Neural cell (in vitro differentiated cells): ENCODE data around the gene MGAT5. TPM values are rescaled to one million over a fixed set of nuclear protein-coding genes. Genes with fewer than 3 reads are reported as not detected.

Source experiments
- H2AFZ ChIP-seq: fragments of 200-600, 300-800 bp; sonication (generic), shearing (Covaris generic); 2 replicates; pipeline ENCODE4 v1.6.0; 2014; ENCODE audit warnings: low read depth, mild to moderate bottlenecking, antibody characterized with exemption, low read length, moderate library complexity
- H3F3A ChIP-seq: fragments of 200-600 bp; shearing (Covaris generic); 2 replicates; pipeline ENCODE4 v1.6.1; 2016; ENCODE audit warnings: mild to moderate bottlenecking, moderate library complexity, mixed read lengths, antibody characterized with exemption, low read length; ENCODE audit not compliant: insufficient read depth, poor library complexity, severe bottlenecking
- H3K27ac ChIP-seq: fragments of 200-600, 300-800 bp; sonication (generic), shearing (Covaris generic); 2 replicates; pipeline ENCODE4 v1.5.1; 2014; ENCODE audit warnings: mild to moderate bottlenecking, low read length, moderate library complexity
- H3K27me3 ChIP-seq: fragments of 300-800, 200-600 bp; sonication (generic), shearing (Covaris generic); 2 replicates; pipeline ENCODE4 v1.6.0; 2014; ENCODE audit warnings: mild to moderate bottlenecking, low read depth, low read length, moderate library complexity; ENCODE audit not compliant: insufficient read depth
- H3K36me3 ChIP-seq: fragments of 300-800, 200-600 bp; sonication (generic), shearing (Covaris generic); 2 replicates; pipeline ENCODE4 v1.5.1; 2014; ENCODE audit warnings: mild to moderate bottlenecking, antibody characterized with exemption, low read length, moderate library complexity; ENCODE audit not compliant: insufficient read depth
- H3K4me2 ChIP-seq: fragments of 300-800, 200-600 bp; sonication (generic), shearing (Covaris generic); 2 replicates; pipeline ENCODE4 v1.6.0; 2014; ENCODE audit warnings: mild to moderate bottlenecking, low read length
- H3K4me3 ChIP-seq: fragments of 300-800, 200-600 bp; sonication (generic), shearing (Covaris generic); 2 replicates; pipeline ENCODE4 v1.5.1; 2014; ENCODE audit warnings: mild to moderate bottlenecking, low read length, moderate library complexity
- H3K79me2 ChIP-seq: fragments of 200-600 bp; shearing (Covaris generic); replicated peaks from 2 replicates; pipeline ENCODE4 v1.6.0; 2014; ENCODE audit warnings: mild to moderate bottlenecking, low read length, moderate library complexity; ENCODE audit not compliant: insufficient read depth
- H3K9ac ChIP-seq: fragments of 300-800, 200-600 bp; sonication (generic), shearing (Covaris generic); 2 replicates; pipeline ENCODE4 v1.6.1; 2016; ENCODE audit warnings: mild to moderate bottlenecking, low read length, mixed read lengths
- H3K9me2 ChIP-seq: fragments of 200-600 bp; shearing (Covaris generic); 2 replicates; pipeline ENCODE4 v1.6.1; 2016; ENCODE audit warnings: mild to moderate bottlenecking, low read length, mixed read lengths; ENCODE audit not compliant: insufficient read depth
- H3K9me3 ChIP-seq: fragments of 200-600, 300-800 bp; sonication (generic), shearing (Covaris generic); 2 replicates; pipeline ENCODE4 v1.6.1; 2016; ENCODE audit warnings: mild to moderate bottlenecking, mixed run types, low read length, moderate library complexity, mixed read lengths
- H4K20me1 ChIP-seq: fragments of 200-600 bp; shearing (Covaris generic); 2 replicates; pipeline ENCODE4 v1.6.1; 2016; ENCODE audit warnings: mild to moderate bottlenecking, mixed run types; ENCODE audit not compliant: insufficient read depth
- EP300 ChIP-seq: fragments of 450-650 bp; conservative IDR thresholded peaks from 2 replicates; pipeline ENCODE4 v1.6.1; 2014; ENCODE audit warnings: antibody characterized with exemption, mild to moderate bottlenecking, moderate library complexity; ENCODE audit not compliant: poor library complexity, severe bottlenecking
- EZH2 ChIP-seq: fragments of 200-600, 300-800 bp; shearing (Covaris generic), sonication (generic); IDR thresholded peaks from 2 replicates; pipeline ENCODE4 v1.6.1; 2014; ENCODE audit warnings: antibody characterized with exemption, low read length, borderline replicate concordance, mild to moderate bottlenecking; ENCODE audit not compliant: insufficient read depth, poor library complexity, severe bottlenecking
- MXI1 ChIP-seq: fragments of 450-650 bp; conservative IDR thresholded peaks from 2 replicates; pipeline ENCODE4 v1.6.1; 2014; ENCODE audit warnings: antibody characterized with exemption, mild to moderate bottlenecking; ENCODE audit not compliant: poor library complexity, severe bottlenecking
- REST ChIP-seq: IDR thresholded peaks from 2 replicates; pipeline ENCODE4 v1.6.1; 2012; ENCODE audit warnings: borderline replicate concordance
- polyA plus RNA-seq: library from polyadenylated mRNA; depleted of rRNA; stranded (reverse); fragments of >200 nt; gene quantifications from 2 replicates; pipeline ENCODE4 v1.2.3, GENCODE V29; 2014
- TF ChIP-seq, protein P1 (sequence below): fragments of 450-650 bp; IDR thresholded peaks from 2 replicates; pipeline ENCODE4 v1.5.1; 2014; ENCODE audit warnings: antibody characterized with exemption, mild to moderate bottlenecking, moderate library complexity; ENCODE audit not compliant: poor library complexity, severe bottlenecking

Gene MGAT5
- polyA plus RNA-seq, 1 donor from 2014 or later: 40.9 TPM

GRCh38 chr2:134220344-134220974, 33.4 kb upstream of the MGAT5 start:
- no peaks in the 10 kb centered on the region for H3K36me3 ChIP-seq
- no peaks in the 10 kb centered on the region for H3K79me2 ChIP-seq
- H2AFZ ChIP-seq: no peak overlapping the region
- no peaks in the 10 kb centered on the region for H3K9me3 ChIP-seq
- no peak for TF ChIP-seq EP300
- TF ChIP-seq EZH2: no peak
- no peak for TF ChIP-seq MXI1
- TF ChIP-seq REST: no peak
- TF ChIP-seq, protein P1, sequence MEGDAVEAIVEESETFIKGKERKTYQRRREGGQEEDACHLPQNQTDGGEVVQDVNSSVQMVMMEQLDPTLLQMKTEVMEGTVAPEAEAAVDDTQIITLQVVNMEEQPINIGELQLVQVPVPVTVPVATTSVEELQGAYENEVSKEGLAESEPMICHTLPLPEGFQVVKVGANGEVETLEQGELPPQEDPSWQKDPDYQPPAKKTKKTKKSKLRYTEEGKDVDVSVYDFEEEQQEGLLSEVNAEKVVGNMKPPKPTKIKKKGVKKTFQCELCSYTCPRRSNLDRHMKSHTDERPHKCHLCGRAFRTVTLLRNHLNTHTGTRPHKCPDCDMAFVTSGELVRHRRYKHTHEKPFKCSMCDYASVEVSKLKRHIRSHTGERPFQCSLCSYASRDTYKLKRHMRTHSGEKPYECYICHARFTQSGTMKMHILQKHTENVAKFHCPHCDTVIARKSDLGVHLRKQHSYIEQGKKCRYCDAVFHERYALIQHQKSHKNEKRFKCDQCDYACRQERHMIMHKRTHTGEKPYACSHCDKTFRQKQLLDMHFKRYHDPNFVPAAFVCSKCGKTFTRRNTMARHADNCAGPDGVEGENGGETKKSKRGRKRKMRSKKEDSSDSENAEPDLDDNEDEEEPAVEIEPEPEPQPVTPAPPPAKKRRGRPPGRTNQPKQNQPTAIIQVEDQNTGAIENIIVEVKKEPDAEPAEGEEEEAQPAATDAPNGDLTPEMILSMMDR: no peak
- no peak overlapping the region for H3K9ac ChIP-seq
- no peaks in the 10 kb centered on the region for H3K27me3 ChIP-seq
- H4K20me1 ChIP-seq: no peaks in the 10 kb centered on the region
- H3K9me2 ChIP-seq: no peaks in the 10 kb centered on the region
- H3K4me2 ChIP-seq: no peak overlapping the region
- no peak overlapping the region for H3K27ac ChIP-seq
- no peaks in the 10 kb centered on the region for H3F3A ChIP-seq
- H3K4me3 ChIP-seq: no peak overlapping the region

GRCh38 chr2:134224005-134224404, 29.9 kb upstream of the MGAT5 start:
- Histone ChIP-seq H3K4me2 (no peak overlapping the region), H3K79me2 (no peaks in the 10 kb centered on the region)
- TF ChIP-seq EP300: no peak
- TF ChIP-seq, protein P1: no peak

More at GRCh38 chr2:134224005-134224404, 29.9 kb upstream of the MGAT5 start:
- no peaks in the 10 kb centered on the region for H3K9me2 ChIP-seq
- H3F3A ChIP-seq: no peaks in the 10 kb centered on the region
- no peak overlapping the region for H3K4me3 ChIP-seq
- H3K27me3 ChIP-seq: no peaks in the 10 kb centered on the region
- no peaks in the 10 kb centered on the region for H3K9me3 ChIP-seq
- no peaks in the 10 kb centered on the region for H3K36me3 ChIP-seq
- H4K20me1 ChIP-seq: no peaks in the 10 kb centered on the region
- H2AFZ ChIP-seq: no peak overlapping the region
- H3K9ac ChIP-seq: no peak overlapping the region
- H3K27ac ChIP-seq: no peak overlapping the region
